HG03565 (cell line): Measurements from ENCODE around the gene BAAT.
"Not testable (repeated sequence)": the region's sequence is repeated elsewhere in the genome, so short reads cannot be mapped to it uniquely, and the experiment has no call there.

Source experiments
- ATAC-seq: cut with Tn5 transposase; IDR thresholded peaks from one replicate; pipeline ENCODE4 v1.9.1; 2021; ENCODE audit warnings: mild to moderate bottlenecking, moderate library complexity; ENCODE audit not compliant: unreplicated experiment

The BAAT gene

DNA sequence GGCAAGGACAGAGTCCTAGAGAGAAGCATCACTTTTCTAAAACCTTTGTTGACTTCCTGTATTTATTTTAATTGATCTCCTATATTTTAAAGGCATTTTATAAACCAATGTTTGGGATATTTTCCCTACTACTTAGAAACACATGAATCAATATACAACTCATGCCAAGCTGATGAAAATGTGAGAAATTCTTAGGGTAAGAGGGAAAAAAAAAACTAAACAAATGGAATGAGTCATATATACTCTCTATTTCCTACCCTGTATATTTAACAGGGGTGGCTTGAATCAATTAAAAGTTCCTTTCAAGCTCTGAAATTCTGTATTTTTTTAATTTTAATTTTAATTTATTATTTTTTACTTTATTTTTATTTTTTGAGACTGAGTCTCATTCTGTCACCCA, 19.6 kb downstream of the BAAT start:
- ATAC-seq: no peak

DNA sequence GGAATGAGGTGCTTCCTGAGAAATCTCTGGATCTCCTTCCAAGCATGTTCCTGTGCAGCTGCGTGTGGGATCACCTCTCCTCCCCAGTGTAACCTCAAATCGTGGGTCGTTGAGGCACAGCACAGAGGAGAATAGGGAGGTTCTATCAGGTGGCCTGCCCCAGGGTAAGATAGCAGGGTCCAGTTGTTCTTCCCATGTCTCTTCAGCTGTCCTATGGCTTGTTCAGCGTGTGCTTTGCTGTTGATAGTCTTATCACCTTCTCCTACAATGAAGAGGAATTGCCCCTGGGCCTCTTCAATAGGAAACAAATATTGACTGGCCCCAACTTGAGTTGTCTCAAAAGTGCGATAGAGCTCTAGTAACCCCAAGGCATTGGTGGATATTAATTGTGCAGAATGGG, 22.4 kb downstream of the BAAT start:
- ATAC-seq: no peak

DNA sequence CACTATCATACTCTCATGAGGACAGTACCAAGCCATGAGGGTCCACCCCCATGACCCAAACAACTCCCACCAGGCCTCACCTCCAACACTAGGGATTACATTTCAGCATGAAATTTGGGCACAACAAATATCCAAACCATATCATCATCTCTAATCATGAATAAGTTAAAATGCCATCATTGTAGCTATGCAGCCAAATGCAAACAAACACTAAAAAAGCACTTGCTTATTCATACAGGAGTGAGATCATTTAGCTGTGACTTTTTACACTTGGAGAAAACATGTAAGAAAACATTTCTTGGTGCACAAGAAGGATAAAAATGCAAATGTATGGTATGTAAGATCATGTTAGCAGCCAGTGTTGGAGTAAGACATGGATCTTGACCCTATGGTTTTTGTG, 24.2 kb downstream of the BAAT start:
- no peak for ATAC-seq

DNA sequence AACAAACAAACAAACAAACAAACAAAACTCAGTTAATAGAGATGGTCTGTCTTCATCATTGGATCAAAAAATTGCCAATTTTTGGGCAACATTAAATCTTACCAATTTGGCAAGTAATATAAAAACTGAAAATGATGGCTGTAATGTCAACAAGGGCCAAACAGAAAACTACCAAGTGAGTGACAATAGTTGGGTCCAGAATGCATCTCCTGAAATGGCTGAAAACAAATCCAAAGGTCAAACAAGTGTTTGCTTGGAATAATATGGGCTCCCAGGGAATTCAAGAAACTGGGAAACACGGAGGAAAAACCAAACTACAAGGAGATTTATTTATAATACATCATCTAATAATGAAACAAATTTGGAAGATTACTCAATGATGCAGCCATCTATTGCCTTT, 25.1 kb downstream of the BAAT start:
- no peak for ATAC-seq

DNA sequence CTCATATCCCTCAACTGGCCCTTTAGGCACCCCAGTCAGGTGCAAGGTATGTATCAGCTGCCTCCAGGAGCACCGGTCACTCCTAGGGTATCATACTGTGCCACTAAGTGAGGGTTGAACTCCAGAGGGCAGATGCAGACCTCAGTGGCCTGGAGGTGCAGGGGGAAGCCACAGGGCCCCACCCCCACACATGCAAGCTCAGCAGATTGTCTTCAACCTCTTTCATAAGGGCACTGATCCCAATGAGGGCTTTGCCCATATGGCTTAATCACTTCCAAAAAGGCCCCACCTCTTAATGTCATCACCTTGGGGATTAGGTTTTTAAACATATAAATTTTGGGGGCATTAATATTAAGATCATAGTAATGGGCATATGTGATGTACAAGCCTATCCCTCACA, 28.2 kb downstream of the BAAT start:
- no peak for ATAC-seq

DNA sequence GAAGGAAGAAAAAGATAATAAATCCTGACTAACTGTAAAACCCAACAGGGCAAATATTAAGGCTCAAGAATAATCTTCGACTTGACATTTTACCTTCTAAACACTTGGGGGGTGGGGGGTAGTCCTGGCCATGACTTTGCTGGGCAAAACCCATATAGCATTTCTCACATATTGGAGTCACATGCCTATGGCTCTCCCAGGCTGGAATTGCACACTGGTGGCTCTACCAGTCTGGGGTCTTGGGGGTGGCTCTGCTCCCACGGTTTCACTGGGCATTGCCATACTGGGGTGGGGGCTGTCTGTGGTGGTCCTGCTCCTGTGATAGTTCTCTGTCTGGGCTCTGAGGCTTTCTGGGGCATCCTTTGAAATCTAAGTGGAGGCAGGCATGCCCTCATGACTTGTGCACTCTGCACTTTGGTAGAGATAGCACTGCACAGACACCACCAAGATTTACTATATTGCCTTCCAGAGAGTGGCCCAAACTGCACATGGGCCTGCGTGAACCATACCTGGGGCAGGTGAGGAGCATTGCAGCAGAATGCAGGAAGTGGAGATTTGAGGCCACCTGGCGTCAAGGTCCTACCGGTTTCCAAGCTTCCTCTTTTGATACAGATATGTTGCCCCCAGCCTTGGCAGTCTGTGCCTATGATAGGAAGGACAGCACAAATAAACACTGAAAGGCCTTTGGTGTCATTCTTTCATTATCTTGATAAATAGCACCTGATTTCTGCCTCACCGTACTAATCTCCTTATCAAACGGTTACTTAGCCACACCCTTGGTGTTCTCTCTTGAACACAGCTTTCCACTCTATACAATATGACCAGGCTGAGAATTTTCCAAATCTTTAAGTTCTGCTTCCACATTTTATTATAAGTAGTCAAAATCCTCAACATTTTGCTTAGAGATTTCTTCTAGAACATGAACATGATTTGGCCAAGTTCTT, 29.8 kb downstream of the BAAT start:
- ATAC-seq: no peak

DNA sequence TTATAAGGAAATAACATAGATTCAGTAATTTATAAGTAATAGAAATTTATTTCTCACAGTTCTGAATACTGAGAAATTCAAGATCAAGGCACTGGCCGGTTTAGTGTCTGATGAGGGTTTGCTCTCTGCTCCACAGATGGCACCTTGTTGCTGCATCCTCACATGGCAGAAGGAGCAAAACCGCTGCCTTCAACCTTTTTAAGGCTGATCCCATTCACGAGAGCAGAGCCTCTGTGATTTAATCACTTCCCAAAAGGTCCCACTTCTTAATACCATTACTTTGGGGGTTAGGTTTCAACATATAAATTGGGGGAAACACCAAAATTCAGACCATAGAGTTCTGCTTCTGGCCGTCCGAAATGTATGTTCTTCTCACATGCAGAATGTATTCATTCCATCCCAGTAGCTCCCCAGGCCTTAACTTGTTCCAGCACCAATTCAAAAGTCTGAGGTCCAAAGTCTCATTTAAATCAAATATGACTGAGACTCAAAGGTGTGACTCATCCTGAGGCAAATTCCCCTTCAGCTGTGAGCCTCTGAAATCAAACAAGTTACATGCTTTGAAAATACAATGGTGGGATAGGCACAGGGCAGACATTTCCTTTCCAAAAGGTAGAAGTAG, 30.6 kb downstream of the BAAT start:
- ATAC-seq: no peak

DNA sequence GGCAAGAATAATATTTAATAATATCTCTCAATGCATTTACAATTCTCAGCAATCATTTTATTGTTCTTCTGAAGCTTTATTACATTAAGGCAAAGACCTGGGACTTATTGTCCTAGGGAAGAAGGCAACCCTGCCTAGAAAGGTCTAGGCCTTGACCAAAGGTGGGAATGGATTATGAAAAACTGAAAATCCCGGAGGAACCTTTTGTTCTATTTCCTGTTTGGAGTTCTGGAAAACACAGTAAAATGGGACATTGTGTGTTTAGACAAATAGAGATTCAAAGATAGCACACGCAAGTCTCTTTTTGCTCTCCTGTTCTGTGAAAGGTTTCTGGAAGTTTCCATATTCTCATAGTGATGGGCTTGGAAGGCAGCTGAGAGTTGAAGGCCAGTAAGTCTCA, 31.1 kb downstream of the BAAT start:
- no peak for ATAC-seq

DNA sequence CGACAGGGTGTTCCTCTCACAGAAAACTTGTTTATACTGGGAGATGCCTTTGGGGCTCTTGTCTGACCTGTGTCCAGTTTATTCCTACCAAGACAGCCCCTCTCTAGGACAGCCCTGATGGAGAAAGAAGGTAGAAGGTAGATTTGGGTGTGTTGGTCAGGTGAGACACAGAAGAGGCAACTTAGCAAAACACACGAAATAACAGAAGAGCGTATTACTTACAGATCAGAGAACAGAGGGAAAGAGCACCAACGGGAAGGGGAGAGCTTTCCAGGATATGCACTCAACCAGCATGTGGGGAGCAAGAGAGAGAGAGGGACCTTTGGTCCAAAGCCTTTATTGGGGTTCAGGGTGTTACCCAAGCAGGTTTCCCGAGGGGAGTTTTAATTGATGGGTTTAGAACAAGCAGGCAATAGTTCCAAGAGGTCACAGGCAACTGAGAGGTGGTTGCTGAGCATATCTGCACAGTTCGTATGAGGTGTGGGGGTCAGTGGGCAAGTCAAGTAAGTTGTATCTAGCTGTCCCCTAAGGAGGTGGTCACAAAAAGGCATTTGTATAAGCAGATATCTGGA, 31.8 kb downstream of the BAAT start:
- ATAC-seq: no peak

DNA sequence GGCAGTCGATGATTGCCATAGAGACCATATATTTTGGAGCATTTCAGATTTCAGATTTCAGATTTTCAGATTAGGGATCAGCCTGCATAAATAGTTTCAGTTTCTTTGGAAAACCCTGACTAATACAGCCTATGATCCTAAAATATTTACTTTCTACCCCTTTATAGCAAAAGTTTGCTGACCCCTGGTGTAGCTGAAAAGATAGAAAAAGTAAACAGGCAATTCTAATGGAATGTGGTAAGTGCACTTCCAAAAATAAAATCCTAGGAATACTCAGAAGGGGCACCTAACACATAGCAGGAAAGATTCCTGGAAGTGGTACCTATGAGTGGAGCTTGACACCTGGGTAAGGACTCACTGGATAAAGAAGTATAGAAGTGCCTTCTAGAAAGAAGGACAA, 34.5 kb downstream of the BAAT start:
- no peak for ATAC-seq

DNA sequence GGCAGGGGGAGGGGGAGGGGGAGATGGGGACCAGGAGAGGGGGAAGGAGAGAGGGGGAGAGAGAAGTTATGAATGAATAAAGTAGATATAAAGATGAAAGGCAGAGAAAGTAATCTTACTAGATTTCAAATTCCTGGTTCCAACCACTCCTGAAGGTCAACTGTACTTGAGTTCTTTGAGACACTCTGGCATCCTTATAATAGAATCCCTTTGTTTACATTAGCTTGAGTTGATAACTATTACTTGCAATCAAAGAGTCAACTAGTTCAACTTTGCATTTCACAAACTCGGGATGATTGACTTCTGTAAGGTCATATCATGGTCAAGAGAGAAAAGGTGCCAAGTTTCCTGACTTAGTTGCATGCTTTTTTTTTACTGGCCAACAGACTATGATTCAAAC, 42.2 kb downstream of the BAAT start:
- ATAC-seq: no peak

DNA sequence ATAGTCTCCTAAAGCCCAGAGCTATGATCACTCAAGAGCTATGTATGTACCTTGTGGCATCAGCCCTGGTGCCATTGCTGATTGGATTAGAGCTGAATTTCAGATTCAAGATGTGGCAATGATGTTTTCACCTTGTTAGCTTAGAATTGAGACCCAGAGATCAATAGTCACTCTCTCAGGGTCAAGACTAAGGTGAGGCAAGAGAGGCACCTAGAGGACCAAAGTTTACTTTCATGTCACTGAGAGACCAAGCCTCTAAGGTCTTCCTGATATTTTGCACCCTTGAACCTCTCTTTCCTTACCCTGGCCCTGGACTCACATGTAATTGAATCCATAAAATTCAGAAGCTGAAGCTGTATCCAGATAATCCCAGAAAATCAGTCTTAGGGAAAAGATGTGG, 42.8 kb downstream of the BAAT start:
- no peak for ATAC-seq

DNA sequence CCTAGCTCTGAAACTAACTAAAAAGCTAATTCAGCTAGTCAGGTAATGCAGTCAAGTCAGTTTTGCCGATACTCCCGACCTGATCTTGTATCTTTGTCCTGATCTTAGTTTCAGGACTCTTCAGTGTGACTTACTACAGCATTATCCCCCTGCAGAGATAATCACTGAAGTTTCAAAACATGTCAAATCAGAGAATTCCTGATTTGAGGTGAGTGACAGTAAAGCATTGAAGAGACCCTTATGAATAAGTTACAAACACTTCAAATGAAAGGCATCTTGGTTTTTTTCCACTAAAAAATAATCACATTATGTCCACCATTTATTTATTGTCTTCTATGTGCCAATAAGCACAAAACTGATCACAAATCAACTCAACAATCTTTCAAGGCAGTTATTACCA, 47.6 kb downstream of the BAAT start:
- ATAC-seq: no peak

DNA sequence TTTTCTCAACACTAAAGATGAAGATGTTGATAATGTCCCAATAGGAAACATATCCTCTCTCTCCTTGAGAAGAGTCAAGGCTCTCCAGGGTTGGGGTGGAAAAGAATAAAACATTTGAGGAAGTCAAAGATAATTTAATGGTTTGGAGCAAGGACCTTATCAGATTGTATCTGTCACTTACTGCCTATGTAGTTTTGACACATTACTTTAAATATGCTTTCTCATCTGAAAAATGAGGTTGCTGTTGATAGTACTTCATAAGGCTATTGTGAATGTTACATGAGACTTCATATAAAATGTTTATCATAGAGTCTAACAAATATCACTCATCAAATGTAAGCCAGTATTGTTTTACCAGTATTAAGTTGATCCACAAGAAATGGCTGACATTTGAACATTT, 48.7 kb downstream of the BAAT start:
- no peak for ATAC-seq

DNA sequence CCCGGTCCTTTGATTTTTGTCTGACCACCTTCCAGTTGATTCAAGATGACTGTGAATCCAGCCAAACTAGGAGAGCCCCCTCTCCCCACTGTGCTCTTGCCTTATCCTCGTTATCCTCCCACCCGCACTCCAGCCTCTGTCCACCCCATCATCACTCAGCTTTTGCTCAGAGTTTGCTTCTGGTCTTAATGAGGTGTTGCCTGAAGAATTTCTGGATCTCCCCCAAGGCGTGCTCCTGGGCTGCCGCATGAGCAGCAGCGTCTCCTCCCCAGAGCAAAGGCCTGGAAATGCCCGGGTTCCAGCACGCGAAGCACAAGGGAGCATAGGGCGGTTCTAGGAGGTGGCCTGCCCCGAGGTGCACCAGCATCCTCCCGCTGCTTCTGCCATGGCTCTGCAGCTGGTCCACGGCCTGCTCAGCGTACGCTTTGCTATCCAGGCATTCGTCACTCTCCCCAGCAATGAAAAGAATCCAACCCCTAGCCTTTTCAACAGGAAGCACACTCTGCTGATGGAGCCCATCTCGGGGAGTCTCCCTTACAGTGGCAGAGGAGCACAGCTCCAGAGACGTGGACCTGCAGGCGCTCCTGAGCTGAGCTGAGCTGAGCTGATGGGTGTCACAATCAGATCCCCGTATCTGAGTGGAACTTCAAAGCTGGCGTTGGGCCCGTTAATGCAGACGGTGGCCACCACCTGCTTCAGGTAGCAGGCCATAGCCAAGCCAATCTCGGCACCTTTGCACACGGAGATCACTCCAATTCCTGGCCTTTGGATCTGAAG, 50.7 kb downstream of the BAAT start:
- no peak for ATAC-seq

DNA sequence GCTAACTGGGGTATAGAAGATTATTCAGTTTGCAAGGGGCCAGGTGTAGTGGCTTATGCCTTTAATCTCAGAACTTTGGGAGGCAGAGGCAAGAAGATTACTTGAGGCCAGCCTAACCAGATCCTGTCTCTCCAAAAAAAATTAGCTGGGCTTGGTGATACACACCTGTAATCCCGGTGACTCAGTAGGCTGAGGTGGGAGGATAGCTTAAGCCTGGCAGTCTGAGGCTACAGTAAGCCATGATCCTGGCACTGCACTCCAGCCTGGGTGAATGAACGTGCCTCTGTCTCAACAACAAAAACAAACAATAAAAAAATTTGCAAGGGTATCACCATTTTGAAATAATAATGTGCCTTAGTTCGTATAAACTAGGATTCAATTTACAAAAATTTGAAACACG, 51.3 kb downstream of the BAAT start:
- ATAC-seq: no peak

DNA sequence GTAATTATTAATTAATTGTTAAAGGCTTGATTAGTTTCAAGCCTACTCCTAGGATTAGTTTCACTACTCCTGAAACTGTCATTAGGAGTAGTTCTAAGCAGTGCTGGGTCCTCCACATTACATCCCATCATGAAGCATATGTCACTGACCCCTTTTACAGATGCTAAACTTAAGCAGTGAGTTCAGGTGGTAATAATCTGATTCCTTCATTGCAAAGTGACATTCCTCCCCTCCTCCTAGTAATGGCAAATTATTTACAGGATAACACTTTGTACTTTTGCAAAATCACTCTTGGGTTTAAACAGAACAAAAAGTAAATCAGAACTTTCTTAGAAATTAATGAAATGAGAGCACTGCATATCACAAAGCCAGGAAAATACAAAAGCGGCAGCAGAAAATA, 52.4 kb downstream of the BAAT start:
- ATAC-seq: no peak

DNA sequence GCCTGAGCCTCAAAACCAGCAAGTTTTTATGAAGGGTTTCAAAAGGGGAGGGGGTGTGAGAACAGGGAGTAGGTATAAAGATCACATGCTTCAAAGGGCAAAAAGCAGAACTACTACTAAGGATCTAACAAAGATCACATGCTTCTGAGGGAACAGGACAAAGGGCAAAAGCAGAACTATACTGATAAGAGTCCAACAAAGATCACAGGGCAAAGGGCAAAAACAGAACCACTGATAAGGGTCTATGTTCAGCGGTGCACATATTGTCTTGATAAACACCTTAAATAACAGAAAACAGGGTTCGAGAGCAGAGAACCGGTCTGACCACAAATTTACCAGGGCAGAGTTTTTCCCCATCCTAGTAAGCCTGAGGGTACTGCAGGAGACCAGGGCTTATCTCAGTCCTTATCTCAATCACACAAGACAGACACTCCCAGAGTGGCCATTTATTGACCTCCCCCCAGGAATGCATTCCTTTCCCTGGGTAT, 57.3 kb downstream of the BAAT start:
- ATAC-seq: not testable (repeated sequence)

DNA sequence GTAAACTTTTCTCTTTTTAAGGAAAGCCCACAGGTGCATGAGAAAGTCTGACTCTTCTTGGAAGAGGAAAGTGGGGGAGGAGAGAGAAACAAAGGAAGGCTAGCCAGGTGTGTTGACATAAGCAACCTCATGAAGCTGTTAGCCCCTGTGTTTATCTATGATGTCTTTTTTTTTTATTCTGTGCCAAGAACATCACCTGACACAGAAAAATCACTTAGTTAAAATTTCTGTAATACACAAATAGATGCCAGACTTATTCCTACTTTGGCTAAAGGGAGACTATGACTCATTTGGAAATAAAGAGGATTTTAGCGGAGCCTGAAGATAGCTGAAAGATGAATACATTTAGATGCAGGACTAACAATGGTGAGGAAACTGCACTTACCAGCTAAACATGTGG, 58.3 kb downstream of the BAAT start:
- ATAC-seq: no peak

DNA sequence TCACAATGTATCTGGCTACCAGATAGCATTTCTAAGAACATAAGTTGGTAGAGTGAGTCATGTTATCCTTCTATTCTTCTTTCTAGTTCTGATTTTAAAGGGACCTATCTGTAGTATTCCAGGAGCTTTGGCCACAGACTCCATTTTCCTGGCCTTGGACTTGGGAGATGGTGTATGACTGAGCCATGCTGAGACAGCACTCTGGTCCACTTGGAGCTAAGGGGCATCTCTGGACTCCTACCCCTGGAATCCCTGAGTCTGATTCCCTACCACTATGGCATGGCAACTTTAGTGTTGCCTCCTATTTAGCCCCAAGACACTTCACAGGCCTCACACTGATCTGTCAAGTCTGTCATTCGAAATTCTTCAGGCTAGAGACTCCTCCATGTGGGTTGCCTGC, 58.8 kb downstream of the BAAT start:
- ATAC-seq: no peak

DNA sequence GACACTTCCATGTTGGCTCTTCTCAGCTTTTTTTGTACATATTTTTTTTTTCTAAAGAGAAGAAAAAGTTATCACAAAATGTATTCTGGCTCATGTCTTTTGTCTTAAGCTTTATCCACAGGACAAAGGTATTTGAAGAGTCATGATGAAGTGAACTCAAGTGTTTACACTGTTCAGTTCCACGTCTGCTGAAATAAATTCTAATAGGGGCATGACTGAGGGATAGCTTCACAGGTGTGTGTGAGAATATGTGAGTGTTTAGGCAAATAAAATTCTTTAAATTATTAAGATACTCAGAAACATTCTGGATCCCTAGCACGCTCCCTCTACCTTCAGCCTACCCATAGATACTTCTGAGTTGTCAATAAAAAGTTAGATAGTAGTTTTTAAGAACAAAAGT, 59.8 kb downstream of the BAAT start:
- ATAC-seq: no peak
